A673 (cell line): ENCODE results near the gene DUSP5. TPM values are rescaled to one million over a fixed set of nuclear protein-coding genes. Genes with fewer than 3 reads are reported as not detected.

ENCODE experiments used
- BruUV-seq: library from RNA; stranded (reverse); fragments of 400-500 nt; replicated peaks from 2 replicates; lab custom pipeline; 2021; lab: Mats Ljungman, UMichigan
- CTCF ChIA-PET: fragments of 300-600 bp; sonication (Branson Sonifier 250); formaldehyde crosslinking; loops from one replicate; lab custom pipeline; 2022; ENCODE audit warnings: antibody characterized with exemption; lab: Charles Lee
- POLR2A ChIA-PET: fragments of 300-600 bp; sonication (Branson Sonifier 250); formaldehyde crosslinking; loops from one replicate; lab custom pipeline; 2022; ENCODE audit warnings: antibody characterized with exemption; ENCODE audit not compliant: low non-redundant PET; lab: Charles Lee
- DNase-seq: peaks from one replicate; pipeline ENCODE4 v3.0.0-alpha.2; 2015; ENCODE audit warnings: low spot score
- H3K27ac ChIP-seq: fragments of 200-600 bp; sonication (generic); 2 replicates; pipeline ENCODE4 v1.5.1; 2016; ENCODE audit warnings: mixed run types, low read depth, mild to moderate bottlenecking, mixed read lengths, antibody characterized with exemption, low read length; ENCODE audit not compliant: poor library complexity, severe bottlenecking
- H3K27me3 ChIP-seq: fragments of 200-600 bp; sonication (generic); replicated peaks from 2 replicates; pipeline ENCODE4 v1.6.1; 2017; ENCODE audit warnings: mixed run types, low read depth, mild to moderate bottlenecking, mixed read lengths, antibody characterized with exemption, low read length; ENCODE audit not compliant: insufficient read depth, poor library complexity
- H3K36me3 ChIP-seq: fragments of 200-600 bp; sonication (generic); 2 replicates; pipeline ENCODE4 v1.6.1; 2016; ENCODE audit warnings: mixed run types, mild to moderate bottlenecking, mixed read lengths, antibody characterized with exemption, low read length; ENCODE audit not compliant: insufficient read depth, poor library complexity, severe bottlenecking
- H3K4me1 ChIP-seq: fragments of 200-600 bp; sonication (generic); 2 replicates; pipeline ENCODE4 v1.6.1; 2017; ENCODE audit warnings: mixed run types, mild to moderate bottlenecking, mixed read lengths, antibody characterized with exemption, low read length; ENCODE audit not compliant: insufficient read depth, poor library complexity, severe bottlenecking
- H3K4me3 ChIP-seq: fragments of 200-600 bp; sonication (generic); 2 replicates; pipeline ENCODE4 v1.5.1; 2016; ENCODE audit warnings: low read depth, mixed run types, mild to moderate bottlenecking, mixed read lengths, low read length; ENCODE audit not compliant: poor library complexity, severe bottlenecking
- H3K9me3 ChIP-seq: fragments of 200-600 bp; sonication (generic); 2 replicates; pipeline ENCODE4 v1.6.1; 2016; ENCODE audit warnings: mixed run types, low read depth, mild to moderate bottlenecking, mixed read lengths, antibody characterized with exemption, low read length; ENCODE audit not compliant: poor library complexity, severe bottlenecking
- EZH2 ChIP-seq: fragments of 200-600 bp; sonication (generic); IDR thresholded peaks from 2 replicates; pipeline ENCODE4 v1.6.1; 2017; ENCODE audit warnings: borderline replicate concordance, low read depth, mild to moderate bottlenecking, mixed read lengths, antibody characterized with exemption, low read length; ENCODE audit not compliant: poor library complexity, severe bottlenecking
- intact Hi-C: fragments of 100-400 bp; cut with micrococcal nuclease; formaldehyde crosslinking; loops from one replicate; pipeline ENCODE4 v1.10.0; 2022; ENCODE audit not compliant: unreplicated experiment
- total RNA-seq: library from RNA; stranded (reverse); gene quantifications from 2 replicates; pipeline ENCODE4 v1.2.3, GENCODE V29; 2021
- TF ChIP-seq, protein P1 (sequence below): fragments of 300-800, 200-600 bp; sonication (generic); conservative IDR thresholded peaks from 2 replicates; pipeline ENCODE4 v1.5.1; 2017; ENCODE audit warnings: low read depth, mild to moderate bottlenecking, antibody characterized with exemption, low read length, moderate library complexity, mixed read lengths

Gene DUSP5
- total RNA-seq, 1 experiment from 2014 or later, result 29.3 TPM

DNA sequence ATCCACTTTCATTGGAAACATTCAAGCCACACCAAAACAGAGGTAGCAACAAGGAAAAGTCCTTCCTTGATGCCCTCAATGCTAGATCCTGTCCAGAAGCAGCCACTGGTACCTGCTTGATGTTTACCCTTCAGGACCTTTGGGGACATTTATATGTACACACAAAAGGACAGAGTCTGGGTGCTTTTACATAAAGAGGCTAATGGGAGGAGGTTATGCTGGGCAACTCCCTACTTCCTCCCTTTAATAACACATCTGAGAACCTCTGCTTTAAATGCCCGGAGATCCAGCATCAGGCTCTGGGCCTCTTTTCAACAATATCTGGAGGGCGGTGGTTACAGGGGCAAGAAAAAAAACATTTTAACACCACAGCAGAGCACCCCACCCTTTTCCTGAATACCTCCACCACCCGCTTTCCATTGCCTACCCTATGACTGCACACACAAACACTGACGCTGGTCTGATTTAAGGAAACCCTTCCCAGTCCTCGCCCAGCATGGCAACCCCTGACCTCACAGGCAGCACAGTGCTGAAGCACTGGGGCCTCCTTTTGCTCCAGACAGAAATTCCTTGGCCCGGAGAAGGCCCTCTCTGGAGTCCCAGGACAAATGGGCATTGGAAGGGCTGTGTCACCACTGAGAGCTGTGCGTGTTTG is 39.3 kb upstream of the DUSP5 start:
- Histone ChIP-seq H3K36me3 (no peaks in the 10 kb centered on the region), H3K9me3 (no peaks in the 10 kb centered on the region), H3K27ac (no peak overlapping the region), H3K4me3 (no peak overlapping the region), H3K27me3 (no peaks in the 10 kb centered on the region), H3K4me1 (peaks cover 19% of the 10 kb centered on the region)
- ChIA-PET POLR2A (no interaction called here), CTCF (no interaction called here)
- no TSS peak for BruUV-seq
- TF ChIP-seq, protein P1, sequence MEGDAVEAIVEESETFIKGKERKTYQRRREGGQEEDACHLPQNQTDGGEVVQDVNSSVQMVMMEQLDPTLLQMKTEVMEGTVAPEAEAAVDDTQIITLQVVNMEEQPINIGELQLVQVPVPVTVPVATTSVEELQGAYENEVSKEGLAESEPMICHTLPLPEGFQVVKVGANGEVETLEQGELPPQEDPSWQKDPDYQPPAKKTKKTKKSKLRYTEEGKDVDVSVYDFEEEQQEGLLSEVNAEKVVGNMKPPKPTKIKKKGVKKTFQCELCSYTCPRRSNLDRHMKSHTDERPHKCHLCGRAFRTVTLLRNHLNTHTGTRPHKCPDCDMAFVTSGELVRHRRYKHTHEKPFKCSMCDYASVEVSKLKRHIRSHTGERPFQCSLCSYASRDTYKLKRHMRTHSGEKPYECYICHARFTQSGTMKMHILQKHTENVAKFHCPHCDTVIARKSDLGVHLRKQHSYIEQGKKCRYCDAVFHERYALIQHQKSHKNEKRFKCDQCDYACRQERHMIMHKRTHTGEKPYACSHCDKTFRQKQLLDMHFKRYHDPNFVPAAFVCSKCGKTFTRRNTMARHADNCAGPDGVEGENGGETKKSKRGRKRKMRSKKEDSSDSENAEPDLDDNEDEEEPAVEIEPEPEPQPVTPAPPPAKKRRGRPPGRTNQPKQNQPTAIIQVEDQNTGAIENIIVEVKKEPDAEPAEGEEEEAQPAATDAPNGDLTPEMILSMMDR, result no peak
- TF ChIP-seq EZH2, result no peak
- DNase-seq, result no peak
- intact Hi-C loops, result no loop called here

- no peak for DNase-seq
- CTCF ChIA-PET, result no interaction called here
- BruUV-seq, result no TSS peak
- Histone ChIP-seq H3K36me3 (no peaks in the 10 kb centered on the region), H3K4me3 (no peak overlapping the region), H3K9me3 (no peaks in the 10 kb centered on the region), H3K27ac (no peak overlapping the region), H3K27me3 (no peaks in the 10 kb centered on the region), H3K4me1 (peaks cover 19% of the 10 kb centered on the region)
- POLR2A ChIA-PET, result no interaction called here
- TF ChIP-seq EZH2, result no peak
- TF ChIP-seq, protein P1, result no peak
- intact Hi-C loops, result no loop called here
Measured at GRCh38 chr10:110459600-110459999, 38.1 kb upstream of the DUSP5 start.

GRCh38 chr10:110460111-110460809 is 37.4 kb upstream of the DUSP5 start:
- ChIA-PET CTCF (no interaction called here), POLR2A (no interaction called here)
- H3K36me3 ChIP-seq, result no peaks in the 10 kb centered on the region
- BruUV-seq, result no TSS peak
- H3K9me3 ChIP-seq, result no peaks in the 10 kb centered on the region
- intact Hi-C loops, result no loop called here
- H3K4me1 ChIP-seq, result peaks cover 19% of the 10 kb centered on the region
- no peak overlapping the region for H3K27ac ChIP-seq
- no peak overlapping the region for H3K4me3 ChIP-seq
- peak; percentile 38 for DNase-seq
- H3K27me3 ChIP-seq, result no peaks in the 10 kb centered on the region
- TF ChIP-seq, protein P1, result no peak
- TF ChIP-seq EZH2, result no peak
